GM23338 (cell line): ENCODE results near the gene RBM17. TPM values are rescaled to one million over a fixed set of nuclear protein-coding genes. Genes with fewer than 3 reads are reported as not detected.

Source experiments
- ATAC-seq: fragments of 200-7000 bp; cut with Tn5 transposase; 3 replicates; pipeline ENCODE4 v1.9.1; 2020
- DNase-seq: peaks from one replicate; pipeline ENCODE4 v3.0.0-alpha.2; 2015; ENCODE audit warnings: low spot score
- H2AFZ ChIP-seq: fragments of 200-600 bp; sonication (generic); 2 replicates; pipeline ENCODE4 v1.8.0; 2016; ENCODE audit warnings: antibody characterized with exemption, mild to moderate bottlenecking, moderate library complexity
- H3F3A ChIP-seq: fragments of 200-600 bp; sonication (generic); replicated peaks from 2 replicates; pipeline ENCODE4 v1.8.0; 2017; ENCODE audit warnings: antibody characterized with exemption, mixed run types, low read depth
- H3K27ac ChIP-seq: fragments of 200-600 bp; sonication (generic); 2 replicates; pipeline ENCODE4 v1.6.1; 2016; ENCODE audit warnings: low read depth
- H3K27me3 ChIP-seq: fragments of 200-600 bp; sonication (generic); 2 replicates; pipeline ENCODE4 v1.8.0; 2016; ENCODE audit warnings: mild to moderate bottlenecking, mixed run types, moderate library complexity; ENCODE audit not compliant: insufficient read depth
- H3K36me3 ChIP-seq: fragments of 200-600 bp; sonication (generic); 2 replicates; pipeline ENCODE4 v1.8.0; 2016; ENCODE audit warnings: mild to moderate bottlenecking; ENCODE audit not compliant: insufficient read depth
- H3K4me1 ChIP-seq: fragments of 200-600 bp; sonication (generic); 2 replicates; pipeline ENCODE4 v1.8.0; 2016; ENCODE audit warnings: mild to moderate bottlenecking, moderate library complexity; ENCODE audit not compliant: insufficient read depth
- H3K4me2 ChIP-seq: fragments of 200-600 bp; sonication (generic); 2 replicates; pipeline ENCODE4 v1.7.1; 2017; ENCODE audit warnings: mixed run types
- H3K4me3 ChIP-seq: fragments of 200-600 bp; sonication (generic); 2 replicates; pipeline ENCODE4 v1.6.1; 2016; ENCODE audit warnings: mixed run types
- H3K79me2 ChIP-seq: fragments of 200-600 bp; sonication (generic); replicated peaks from 2 replicates; pipeline ENCODE4 v1.8.0; 2017; ENCODE audit warnings: mild to moderate bottlenecking; ENCODE audit not compliant: insufficient read depth
- H3K9me2 ChIP-seq: fragments of 200-600 bp; sonication (generic); 2 replicates; pipeline ENCODE4 v1.8.0; 2017; ENCODE audit not compliant: insufficient read depth
- H4K20me1 ChIP-seq: fragments of 200-600 bp; sonication (generic); replicated peaks from 2 replicates; pipeline ENCODE4 v1.8.0; 2017; ENCODE audit warnings: mild to moderate bottlenecking; ENCODE audit not compliant: insufficient read depth
- H3K27ac Mint-ChIP-seq: 2 replicates; pipeline ENCODE4 v1.8.0; 2020; ENCODE audit warnings: inconsistent platforms, mild to moderate bottlenecking, moderate library complexity, mixed read lengths
- H3K27me3 Mint-ChIP-seq: 3 replicates; pipeline ENCODE4 v1.8.0; 2022; ENCODE audit warnings: low read depth, mild to moderate bottlenecking, moderate library complexity, mixed read lengths, inconsistent platforms; ENCODE audit not compliant: insufficient read depth, poor library complexity
- H3K36me3 Mint-ChIP-seq: 3 replicates; pipeline ENCODE4 v1.8.0; 2021; ENCODE audit warnings: low read depth, mild to moderate bottlenecking, inconsistent platforms, moderate library complexity, mixed read lengths
- H3K4me1 Mint-ChIP-seq: 3 replicates; pipeline ENCODE4 v1.8.0; 2020; ENCODE audit warnings: mild to moderate bottlenecking, inconsistent platforms, mixed read lengths
- H3K4me3 Mint-ChIP-seq: 3 replicates; pipeline ENCODE4 v1.8.0; 2021; ENCODE audit warnings: moderate library complexity, mild to moderate bottlenecking, inconsistent platforms, mixed read lengths
- H3K9me3 Mint-ChIP-seq: 3 replicates; pipeline ENCODE4 v1.8.0; 2020; ENCODE audit warnings: moderate library complexity, mild to moderate bottlenecking, inconsistent platforms, mixed read lengths
- CREB1 ChIP-seq: fragments of 250-450 bp; sonication (Bioruptor Pico); IDR thresholded peaks from 2 replicates; pipeline ENCODE4 v1.5.0; 2020; ENCODE audit warnings: low read depth, mild to moderate bottlenecking, moderate library complexity
- EZH2 ChIP-seq: fragments of 200-600 bp; sonication (generic); IDR thresholded peaks from one replicate; pipeline ENCODE4 v1.8.0; 2017; ENCODE audit warnings: antibody characterized with exemption, mild to moderate bottlenecking, low read depth; ENCODE audit not compliant: unreplicated experiment
- EZH2phosphoT487 ChIP-seq: fragments of 200-600 bp; sonication (generic); IDR thresholded peaks from one replicate; pipeline ENCODE4 v1.8.1; 2018; ENCODE audit warnings: antibody characterized with exemption; ENCODE audit not compliant: unreplicated experiment
- JUNB ChIP-seq: IDR thresholded peaks from one replicate; pipeline ENCODE4 v1.6.1; 2016; ENCODE audit warnings: antibody characterized with exemption; ENCODE audit not compliant: unreplicated experiment
- NANOG ChIP-seq: IDR thresholded peaks from 2 replicates; pipeline ENCODE4 v1.6.1; 2016; ENCODE audit warnings: antibody characterized with exemption, borderline replicate concordance
- POLR2AphosphoS5 ChIP-seq: IDR thresholded peaks from 2 replicates; pipeline ENCODE4 v1.6.1; 2016; ENCODE audit warnings: antibody characterized with exemption, low read depth
- STAT1 ChIP-seq: IDR thresholded peaks from one replicate; pipeline ENCODE4 v1.6.1; 2016; ENCODE audit warnings: antibody characterized with exemption; ENCODE audit not compliant: unreplicated experiment
- ZNF114 ChIP-seq: fragments of 250-450 bp; sonication (Bioruptor Pico); IDR thresholded peaks from 2 replicates; pipeline ENCODE4 v1.5.0; 2020; ENCODE audit warnings: mild to moderate bottlenecking, moderate library complexity
- ZNF331 ChIP-seq: fragments of 250-450 bp; sonication (Bioruptor Pico); IDR thresholded peaks from 2 replicates; pipeline ENCODE4 v1.5.0; 2020; ENCODE audit warnings: low read depth, mild to moderate bottlenecking, moderate library complexity
- polyA plus RNA-seq: library from polyadenylated mRNA; unstranded; fragments of >200 nt; fragmentation: Nextera tagmentation; extraction: Ambion mirVana; gene quantifications from 2 replicates; pipeline ENCODE4 v1.2.1, GENCODE V29; 2016
- total RNA-seq: library from RNA; depleted of rRNA; stranded (reverse); fragments of >200 nt; shearing (Covaris generic); gene quantifications from 2 replicates; pipeline ENCODE4 v1.2.3, GENCODE V29; 2014
- TF ChIP-seq, protein P1 (sequence below), 2 experiments: fragments of 200-600 bp in 1 of 2; sonication (generic) in 1 of 2; conservative IDR thresholded peaks; 2 replicates each; pipeline versions ENCODE4 v1.5.1 to v1.6.1; 2016 to 2017; ENCODE audit warnings: antibody characterized with exemption in 2 of 2, low read depth in 2 of 2, mild to moderate bottlenecking in 2 of 2, moderate library complexity in 1 of 2
- TF ChIP-seq, protein P2 (sequence below): IDR thresholded peaks from one replicate; pipeline ENCODE4 v1.6.1; 2018; ENCODE audit warnings: antibody characterized with exemption; ENCODE audit not compliant: unreplicated experiment
- TF ChIP-seq, protein P3 (sequence below): IDR thresholded peaks from 2 replicates; pipeline ENCODE4 v1.6.1; 2016; ENCODE audit warnings: antibody characterized with exemption
- TF ChIP-seq, protein P4 (sequence below): fragments of 250-450 bp; sonication (Bioruptor Pico); IDR thresholded peaks from 2 replicates; pipeline ENCODE4 v1.5.0; 2020; ENCODE audit warnings: mild to moderate bottlenecking, moderate library complexity

Gene RBM17
- total and polyA plus RNA-seq, 2 experiments from 2014 or later: 54.7 to 281 TPM

DNA sequence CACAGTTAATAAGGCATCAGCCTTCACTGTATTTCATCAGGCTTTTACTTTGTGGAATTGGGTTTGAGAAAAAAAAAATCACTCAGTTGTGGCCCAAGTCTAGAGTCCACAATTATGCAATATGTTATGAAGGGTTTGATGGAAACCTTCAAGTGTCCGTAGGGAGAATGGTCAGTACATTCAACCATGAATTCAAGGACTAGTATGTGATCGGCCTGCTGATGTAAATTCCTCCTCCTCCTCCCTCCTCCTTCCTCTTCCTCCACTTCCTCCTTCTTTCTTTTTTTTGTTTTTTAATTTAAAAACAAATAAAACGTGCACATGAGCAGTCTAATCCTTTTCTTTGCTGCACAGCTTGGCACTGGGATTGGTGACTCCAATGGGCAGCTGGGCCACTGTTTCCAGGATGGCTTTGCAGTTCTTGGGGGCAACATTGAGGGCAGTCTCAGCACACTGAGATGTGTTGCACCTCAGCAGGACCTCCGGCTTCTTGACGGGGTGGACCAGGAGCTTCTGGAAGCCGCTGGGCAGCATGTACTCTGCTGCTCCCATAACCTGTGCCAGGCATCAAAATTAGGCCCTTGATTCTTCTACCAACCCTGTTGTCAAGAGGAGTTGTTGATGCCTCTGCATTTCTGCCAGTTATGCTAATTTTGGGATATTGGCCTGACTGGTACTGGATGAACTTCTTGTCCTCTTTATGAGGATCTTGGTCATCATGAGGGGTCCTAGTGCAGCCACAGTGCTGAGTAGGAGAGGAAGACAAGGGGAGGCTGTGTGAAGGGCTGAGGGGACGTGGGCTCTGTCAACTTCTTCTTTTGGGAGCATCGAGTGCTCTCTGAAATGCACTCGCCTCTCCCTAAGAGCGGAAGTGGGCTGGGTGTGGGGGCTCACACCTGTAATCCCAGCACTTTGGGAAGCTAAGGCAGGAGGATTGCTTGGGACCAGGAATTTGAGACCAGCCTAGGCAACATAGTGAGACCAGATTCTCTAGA is 17.4 kb upstream of the RBM17 start:
- Histone ChIP-seq H3K4me3 (no peak overlapping the region), H3K9me2 (no peaks in the 10 kb centered on the region), H4K20me1 (no peaks in the 10 kb centered on the region), H3K4me2 (no peak overlapping the region), H3K4me1 (no peaks in the 10 kb centered on the region), H3K36me3 (no peaks in the 10 kb centered on the region), H3K27me3 (no peaks in the 10 kb centered on the region), H3F3A (no peaks in the 10 kb centered on the region), H3K79me2 (no peaks in the 10 kb centered on the region), H3K27ac (no peak overlapping the region), H2AFZ (no peak overlapping the region)
- Mint-ChIP-seq H3K9me3 (no peaks in the 10 kb centered on the region), H3K4me1 (no peaks in the 10 kb centered on the region), H3K27me3 (peaks cover 1% of the 10 kb centered on the region), H3K36me3 (no peaks in the 10 kb centered on the region), H3K4me3 (no peak overlapping the region), H3K27ac (no peak overlapping the region)
- ATAC-seq (no peak), DNase-seq (no peak)
- TF ChIP-seq ZNF331 (CRISPR knock-in tag) (no peak), EZH2phosphoT487 (no peak), ZNF114 (CRISPR knock-in tag) (no peak), JUNB (no peak), NANOG (no peak), EZH2 (no peak), CREB1 (CRISPR knock-in tag) (no peak), STAT1 (no peak), POLR2AphosphoS5 (no peak)
- TF ChIP-seq, protein P1, sequence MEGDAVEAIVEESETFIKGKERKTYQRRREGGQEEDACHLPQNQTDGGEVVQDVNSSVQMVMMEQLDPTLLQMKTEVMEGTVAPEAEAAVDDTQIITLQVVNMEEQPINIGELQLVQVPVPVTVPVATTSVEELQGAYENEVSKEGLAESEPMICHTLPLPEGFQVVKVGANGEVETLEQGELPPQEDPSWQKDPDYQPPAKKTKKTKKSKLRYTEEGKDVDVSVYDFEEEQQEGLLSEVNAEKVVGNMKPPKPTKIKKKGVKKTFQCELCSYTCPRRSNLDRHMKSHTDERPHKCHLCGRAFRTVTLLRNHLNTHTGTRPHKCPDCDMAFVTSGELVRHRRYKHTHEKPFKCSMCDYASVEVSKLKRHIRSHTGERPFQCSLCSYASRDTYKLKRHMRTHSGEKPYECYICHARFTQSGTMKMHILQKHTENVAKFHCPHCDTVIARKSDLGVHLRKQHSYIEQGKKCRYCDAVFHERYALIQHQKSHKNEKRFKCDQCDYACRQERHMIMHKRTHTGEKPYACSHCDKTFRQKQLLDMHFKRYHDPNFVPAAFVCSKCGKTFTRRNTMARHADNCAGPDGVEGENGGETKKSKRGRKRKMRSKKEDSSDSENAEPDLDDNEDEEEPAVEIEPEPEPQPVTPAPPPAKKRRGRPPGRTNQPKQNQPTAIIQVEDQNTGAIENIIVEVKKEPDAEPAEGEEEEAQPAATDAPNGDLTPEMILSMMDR (conservative IDR thresholded peaks at IDR 0.05; ENCODE audit: low read depth in 2 of 2): no peak
- TF ChIP-seq, protein P2, sequence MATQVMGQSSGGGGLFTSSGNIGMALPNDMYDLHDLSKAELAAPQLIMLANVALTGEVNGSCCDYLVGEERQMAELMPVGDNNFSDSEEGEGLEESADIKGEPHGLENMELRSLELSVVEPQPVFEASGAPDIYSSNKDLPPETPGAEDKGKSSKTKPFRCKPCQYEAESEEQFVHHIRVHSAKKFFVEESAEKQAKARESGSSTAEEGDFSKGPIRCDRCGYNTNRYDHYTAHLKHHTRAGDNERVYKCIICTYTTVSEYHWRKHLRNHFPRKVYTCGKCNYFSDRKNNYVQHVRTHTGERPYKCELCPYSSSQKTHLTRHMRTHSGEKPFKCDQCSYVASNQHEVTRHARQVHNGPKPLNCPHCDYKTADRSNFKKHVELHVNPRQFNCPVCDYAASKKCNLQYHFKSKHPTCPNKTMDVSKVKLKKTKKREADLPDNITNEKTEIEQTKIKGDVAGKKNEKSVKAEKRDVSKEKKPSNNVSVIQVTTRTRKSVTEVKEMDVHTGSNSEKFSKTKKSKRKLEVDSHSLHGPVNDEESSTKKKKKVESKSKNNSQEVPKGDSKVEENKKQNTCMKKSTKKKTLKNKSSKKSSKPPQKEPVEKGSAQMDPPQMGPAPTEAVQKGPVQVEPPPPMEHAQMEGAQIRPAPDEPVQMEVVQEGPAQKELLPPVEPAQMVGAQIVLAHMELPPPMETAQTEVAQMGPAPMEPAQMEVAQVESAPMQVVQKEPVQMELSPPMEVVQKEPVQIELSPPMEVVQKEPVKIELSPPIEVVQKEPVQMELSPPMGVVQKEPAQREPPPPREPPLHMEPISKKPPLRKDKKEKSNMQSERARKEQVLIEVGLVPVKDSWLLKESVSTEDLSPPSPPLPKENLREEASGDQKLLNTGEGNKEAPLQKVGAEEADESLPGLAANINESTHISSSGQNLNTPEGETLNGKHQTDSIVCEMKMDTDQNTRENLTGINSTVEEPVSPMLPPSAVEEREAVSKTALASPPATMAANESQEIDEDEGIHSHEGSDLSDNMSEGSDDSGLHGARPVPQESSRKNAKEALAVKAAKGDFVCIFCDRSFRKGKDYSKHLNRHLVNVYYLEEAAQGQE: no peak
- TF ChIP-seq, protein P3, sequence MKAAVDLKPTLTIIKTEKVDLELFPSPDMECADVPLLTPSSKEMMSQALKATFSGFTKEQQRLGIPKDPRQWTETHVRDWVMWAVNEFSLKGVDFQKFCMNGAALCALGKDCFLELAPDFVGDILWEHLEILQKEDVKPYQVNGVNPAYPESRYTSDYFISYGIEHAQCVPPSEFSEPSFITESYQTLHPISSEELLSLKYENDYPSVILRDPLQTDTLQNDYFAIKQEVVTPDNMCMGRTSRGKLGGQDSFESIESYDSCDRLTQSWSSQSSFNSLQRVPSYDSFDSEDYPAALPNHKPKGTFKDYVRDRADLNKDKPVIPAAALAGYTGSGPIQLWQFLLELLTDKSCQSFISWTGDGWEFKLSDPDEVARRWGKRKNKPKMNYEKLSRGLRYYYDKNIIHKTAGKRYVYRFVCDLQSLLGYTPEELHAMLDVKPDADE: no peak
- TF ChIP-seq, protein P4, sequence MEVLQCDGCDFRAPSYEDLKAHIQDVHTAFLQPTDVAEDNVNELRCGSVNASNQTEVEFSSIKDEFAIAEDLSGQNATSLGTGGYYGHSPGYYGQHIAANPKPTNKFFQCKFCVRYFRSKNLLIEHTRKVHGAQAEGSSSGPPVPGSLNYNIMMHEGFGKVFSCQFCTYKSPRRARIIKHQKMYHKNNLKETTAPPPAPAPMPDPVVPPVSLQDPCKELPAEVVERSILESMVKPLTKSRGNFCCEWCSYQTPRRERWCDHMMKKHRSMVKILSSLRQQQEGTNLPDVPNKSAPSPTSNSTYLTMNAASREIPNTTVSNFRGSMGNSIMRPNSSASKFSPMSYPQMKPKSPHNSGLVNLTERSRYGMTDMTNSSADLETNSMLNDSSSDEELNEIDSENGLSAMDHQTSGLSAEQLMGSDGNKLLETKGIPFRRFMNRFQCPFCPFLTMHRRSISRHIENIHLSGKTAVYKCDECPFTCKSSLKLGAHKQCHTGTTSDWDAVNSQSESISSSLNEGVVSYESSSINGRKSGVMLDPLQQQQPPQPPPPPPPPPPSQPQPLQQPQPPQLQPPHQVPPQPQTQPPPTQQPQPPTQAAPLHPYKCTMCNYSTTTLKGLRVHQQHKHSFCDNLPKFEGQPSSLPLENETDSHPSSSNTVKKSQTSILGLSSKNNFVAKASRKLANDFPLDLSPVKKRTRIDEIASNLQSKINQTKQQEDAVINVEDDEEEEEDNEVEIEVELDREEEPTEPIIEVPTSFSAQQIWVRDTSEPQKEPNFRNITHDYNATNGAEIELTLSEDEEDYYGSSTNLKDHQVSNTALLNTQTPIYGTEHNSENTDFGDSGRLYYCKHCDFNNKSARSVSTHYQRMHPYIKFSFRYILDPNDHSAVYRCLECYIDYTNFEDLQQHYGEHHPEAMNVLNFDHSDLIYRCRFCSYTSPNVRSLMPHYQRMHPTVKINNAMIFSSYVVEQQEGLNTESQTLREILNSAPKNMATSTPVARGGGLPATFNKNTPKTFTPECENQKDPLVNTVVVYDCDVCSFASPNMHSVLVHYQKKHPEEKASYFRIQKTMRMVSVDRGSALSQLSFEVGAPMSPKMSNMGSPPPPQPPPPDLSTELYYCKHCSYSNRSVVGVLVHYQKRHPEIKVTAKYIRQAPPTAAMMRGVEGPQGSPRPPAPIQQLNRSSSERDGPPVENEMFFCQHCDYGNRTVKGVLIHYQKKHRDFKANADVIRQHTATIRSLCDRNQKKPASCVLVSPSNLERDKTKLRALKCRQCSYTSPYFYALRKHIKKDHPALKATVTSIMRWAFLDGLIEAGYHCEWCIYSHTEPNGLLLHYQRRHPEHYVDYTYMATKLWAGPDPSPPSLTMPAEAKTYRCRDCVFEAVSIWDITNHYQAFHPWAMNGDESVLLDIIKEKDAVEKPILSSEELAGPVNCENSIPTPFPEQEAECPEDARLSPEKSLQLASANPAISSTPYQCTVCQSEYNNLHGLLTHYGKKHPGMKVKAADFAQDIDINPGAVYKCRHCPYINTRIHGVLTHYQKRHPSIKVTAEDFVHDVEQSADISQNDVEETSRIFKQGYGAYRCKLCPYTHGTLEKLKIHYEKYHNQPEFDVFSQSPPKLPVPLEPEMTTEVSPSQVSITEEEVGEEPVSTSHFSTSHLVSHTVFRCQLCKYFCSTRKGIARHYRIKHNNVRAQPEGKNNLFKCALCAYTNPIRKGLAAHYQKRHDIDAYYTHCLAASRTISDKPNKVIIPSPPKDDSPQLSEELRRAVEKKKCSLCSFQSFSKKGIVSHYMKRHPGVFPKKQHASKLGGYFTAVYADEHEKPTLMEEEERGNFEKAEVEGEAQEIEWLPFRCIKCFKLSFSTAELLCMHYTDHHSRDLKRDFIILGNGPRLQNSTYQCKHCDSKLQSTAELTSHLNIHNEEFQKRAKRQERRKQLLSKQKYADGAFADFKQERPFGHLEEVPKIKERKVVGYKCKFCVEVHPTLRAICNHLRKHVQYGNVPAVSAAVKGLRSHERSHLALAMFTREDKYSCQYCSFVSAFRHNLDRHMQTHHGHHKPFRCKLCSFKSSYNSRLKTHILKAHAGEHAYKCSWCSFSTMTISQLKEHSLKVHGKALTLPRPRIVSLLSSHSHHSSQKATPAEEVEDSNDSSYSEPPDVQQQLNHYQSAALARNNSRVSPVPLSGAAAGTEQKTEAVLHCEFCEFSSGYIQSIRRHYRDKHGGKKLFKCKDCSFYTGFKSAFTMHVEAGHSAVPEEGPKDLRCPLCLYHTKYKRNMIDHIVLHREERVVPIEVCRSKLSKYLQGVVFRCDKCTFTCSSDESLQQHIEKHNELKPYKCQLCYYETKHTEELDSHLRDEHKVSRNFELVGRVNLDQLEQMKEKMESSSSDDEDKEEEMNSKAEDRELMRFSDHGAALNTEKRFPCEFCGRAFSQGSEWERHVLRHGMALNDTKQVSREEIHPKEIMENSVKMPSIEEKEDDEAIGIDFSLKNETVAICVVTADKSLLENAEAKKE (CRISPR knock-in tag): no peak
